Chondrocyte (in vitro differentiated cells): ENCODE results near the gene GAS2L3. TPM values are rescaled to one million over a fixed set of nuclear protein-coding genes. Genes with fewer than 3 reads are reported as not detected.
"Not testable (repeated sequence)": the region's sequence is repeated elsewhere in the genome, so short reads cannot be mapped to it uniquely, and the experiment has no call there.

ENCODE experiments used
- DNase-seq: peaks from one replicate; pipeline ENCODE4 v3.0.0; 2021; ENCODE audit warnings: mixed read lengths, low spot score
- H3K27ac Mint-ChIP-seq: one replicate; pipeline ENCODE4 v1.8.0; 2021; ENCODE audit warnings: mild to moderate bottlenecking, moderate library complexity, mixed read lengths; ENCODE audit not compliant: unreplicated experiment
- H3K27me3 Mint-ChIP-seq: 2 replicates; pipeline ENCODE4 v1.8.0; 2021; ENCODE audit warnings: low read depth, mixed read lengths
- H3K36me3 Mint-ChIP-seq: 2 replicates; pipeline ENCODE4 v1.8.0; 2021; ENCODE audit warnings: low read depth, mixed read lengths
- H3K4me1 Mint-ChIP-seq: 2 replicates; pipeline ENCODE4 v1.8.0; 2021; ENCODE audit warnings: low read depth, mild to moderate bottlenecking, mixed read lengths
- H3K4me3 Mint-ChIP-seq: one replicate; pipeline ENCODE4 v1.8.0; 2021; ENCODE audit warnings: mild to moderate bottlenecking, moderate library complexity, mixed read lengths; ENCODE audit not compliant: unreplicated experiment
- H3K9me3 Mint-ChIP-seq: 2 replicates; pipeline ENCODE4 v1.8.0; 2021; ENCODE audit warnings: low read depth, mixed read lengths
- total RNA-seq: library from RNA; stranded (reverse); gene quantifications from 3 replicates; pipeline ENCODE4 v1.2.1, GENCODE V29; 2021
- TF ChIP-seq, protein P1 (sequence below): fragments of 200-600 bp; sonication (generic); IDR thresholded peaks from 2 replicates; pipeline ENCODE4 v1.5.0; 2021; ENCODE audit warnings: antibody characterized with exemption, mild to moderate bottlenecking, moderate library complexity

GAS2L3 gene
- total RNA-seq, 1 donor from 2014 or later = 6.3 TPM

DNA sequence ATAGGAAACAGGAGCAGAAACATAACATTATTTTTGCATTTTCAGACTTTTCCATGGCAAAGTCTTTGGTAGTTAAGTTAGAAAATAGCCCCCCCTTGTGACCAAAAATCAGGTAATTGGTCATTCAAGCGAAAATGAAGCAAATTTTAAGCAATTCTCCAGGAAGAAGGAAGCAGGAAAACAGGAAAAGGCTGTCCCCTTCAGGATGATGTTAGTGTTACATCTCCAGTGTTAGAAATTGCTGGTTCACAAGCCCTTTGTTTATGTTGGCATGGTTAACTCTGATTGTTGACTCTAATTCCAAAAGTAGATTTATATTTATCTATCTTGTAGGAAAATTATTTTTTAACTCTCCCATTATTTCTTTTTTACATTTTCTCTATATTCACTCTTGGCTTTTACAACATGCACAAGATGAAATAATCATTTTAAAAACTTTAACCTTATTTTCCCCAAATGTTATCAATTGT lies 18.8 kb upstream of the GAS2L3 start:
- DNase-seq = no peak
- Mint-ChIP-seq H3K27ac (no peak overlapping the region), H3K9me3 (no peaks in the 10 kb centered on the region), H3K36me3 (no peaks in the 10 kb centered on the region), H3K27me3 (peaks cover 13% of the 10 kb centered on the region), H3K4me1 (no peaks in the 10 kb centered on the region), H3K4me3 (no peak overlapping the region)
- TF ChIP-seq, protein P1, sequence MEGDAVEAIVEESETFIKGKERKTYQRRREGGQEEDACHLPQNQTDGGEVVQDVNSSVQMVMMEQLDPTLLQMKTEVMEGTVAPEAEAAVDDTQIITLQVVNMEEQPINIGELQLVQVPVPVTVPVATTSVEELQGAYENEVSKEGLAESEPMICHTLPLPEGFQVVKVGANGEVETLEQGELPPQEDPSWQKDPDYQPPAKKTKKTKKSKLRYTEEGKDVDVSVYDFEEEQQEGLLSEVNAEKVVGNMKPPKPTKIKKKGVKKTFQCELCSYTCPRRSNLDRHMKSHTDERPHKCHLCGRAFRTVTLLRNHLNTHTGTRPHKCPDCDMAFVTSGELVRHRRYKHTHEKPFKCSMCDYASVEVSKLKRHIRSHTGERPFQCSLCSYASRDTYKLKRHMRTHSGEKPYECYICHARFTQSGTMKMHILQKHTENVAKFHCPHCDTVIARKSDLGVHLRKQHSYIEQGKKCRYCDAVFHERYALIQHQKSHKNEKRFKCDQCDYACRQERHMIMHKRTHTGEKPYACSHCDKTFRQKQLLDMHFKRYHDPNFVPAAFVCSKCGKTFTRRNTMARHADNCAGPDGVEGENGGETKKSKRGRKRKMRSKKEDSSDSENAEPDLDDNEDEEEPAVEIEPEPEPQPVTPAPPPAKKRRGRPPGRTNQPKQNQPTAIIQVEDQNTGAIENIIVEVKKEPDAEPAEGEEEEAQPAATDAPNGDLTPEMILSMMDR = peak; percentile 98

DNA sequence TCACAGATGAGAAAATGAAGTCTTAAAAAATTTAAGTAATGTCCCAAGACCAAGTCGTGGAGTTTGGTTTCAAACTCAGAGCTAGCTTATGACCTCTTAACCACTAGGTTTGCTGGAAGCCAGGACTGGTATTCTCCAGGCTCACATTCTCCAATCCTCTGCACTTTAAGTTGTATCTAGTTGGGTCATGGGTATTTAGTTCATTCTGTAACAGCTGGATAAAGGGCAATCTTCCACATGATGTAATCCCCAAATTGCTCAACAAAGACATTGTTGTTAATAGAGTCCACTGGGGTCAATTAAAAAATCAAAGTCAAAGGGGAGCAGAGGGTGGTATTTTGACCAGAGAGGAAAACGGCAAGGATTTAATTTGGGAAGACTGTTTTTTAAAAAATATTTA lies 17.8 kb upstream of the GAS2L3 start:
- peaks cover 14% of the 10 kb centered on the region for H3K27me3 Mint-ChIP-seq
- no peak overlapping the region for H3K27ac Mint-ChIP-seq
- no peak for DNase-seq
- H3K9me3 Mint-ChIP-seq = no peaks in the 10 kb centered on the region
- no peak overlapping the region for H3K4me3 Mint-ChIP-seq
- TF ChIP-seq, protein P1 = no peak
- H3K4me1 Mint-ChIP-seq = no peaks in the 10 kb centered on the region
- H3K36me3 Mint-ChIP-seq = peaks cover 2% of the 10 kb centered on the region

- no peaks in the 10 kb centered on the region for H3K9me3 Mint-ChIP-seq
- TF ChIP-seq, protein P1 = no peak
Measured at GRCh38 chr12:100557357-100557756, 16.1 kb upstream of the GAS2L3 start.

DNA sequence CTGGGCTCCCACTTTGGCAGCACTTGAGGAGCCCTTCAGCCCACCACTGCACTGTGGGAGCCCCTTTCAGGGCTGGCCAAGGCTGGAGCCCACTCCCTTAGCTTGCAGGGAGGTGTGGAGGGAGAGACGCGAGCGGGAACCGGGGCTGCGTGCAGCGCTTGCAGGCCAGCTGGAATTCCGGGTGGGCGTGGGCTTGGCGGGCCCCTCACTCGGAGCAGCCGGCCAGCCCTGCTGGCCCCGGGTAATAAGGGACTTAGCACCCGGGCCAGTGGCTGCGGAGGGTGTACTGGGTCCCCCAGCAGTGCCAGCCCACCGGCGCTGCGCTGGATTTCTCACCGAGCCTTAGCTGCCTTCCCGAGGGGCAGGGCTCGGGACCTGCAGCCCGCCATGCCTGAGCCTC lies 14.2 kb upstream of the GAS2L3 start:
- H3K27me3 Mint-ChIP-seq = peaks cover 22% of the 10 kb centered on the region
- not testable (repeated sequence) for H3K4me1 Mint-ChIP-seq, H3K9me3 Mint-ChIP-seq, DNase-seq, H3K27ac Mint-ChIP-seq, H3K36me3 Mint-ChIP-seq, H3K4me3 Mint-ChIP-seq

More at GRCh38 chr12:100557357-100557756, 16.1 kb upstream of the GAS2L3 start:
- DNase-seq = no peak
- H3K27me3 Mint-ChIP-seq = peaks cover 12% of the 10 kb centered on the region
- no peaks in the 10 kb centered on the region for H3K4me1 Mint-ChIP-seq
- H3K4me3 Mint-ChIP-seq = no peak overlapping the region
- H3K36me3 Mint-ChIP-seq = peaks cover 3% of the 10 kb centered on the region
- no peak overlapping the region for H3K27ac Mint-ChIP-seq

GRCh38 chr12:100564090-100564489 lies 9.4 kb upstream of the GAS2L3 start:
- DNase-seq = no peak
- H3K27me3 Mint-ChIP-seq = peaks cover 44% of the 10 kb centered on the region
- no peak overlapping the region for H3K4me3 Mint-ChIP-seq
- peaks cover 6% of the 10 kb centered on the region for H3K4me1 Mint-ChIP-seq
- TF ChIP-seq, protein P1 = no peak
- H3K36me3 Mint-ChIP-seq = peaks cover 3% of the 10 kb centered on the region
- no peak overlapping the region for H3K27ac Mint-ChIP-seq
- no peaks in the 10 kb centered on the region for H3K9me3 Mint-ChIP-seq

DNA sequence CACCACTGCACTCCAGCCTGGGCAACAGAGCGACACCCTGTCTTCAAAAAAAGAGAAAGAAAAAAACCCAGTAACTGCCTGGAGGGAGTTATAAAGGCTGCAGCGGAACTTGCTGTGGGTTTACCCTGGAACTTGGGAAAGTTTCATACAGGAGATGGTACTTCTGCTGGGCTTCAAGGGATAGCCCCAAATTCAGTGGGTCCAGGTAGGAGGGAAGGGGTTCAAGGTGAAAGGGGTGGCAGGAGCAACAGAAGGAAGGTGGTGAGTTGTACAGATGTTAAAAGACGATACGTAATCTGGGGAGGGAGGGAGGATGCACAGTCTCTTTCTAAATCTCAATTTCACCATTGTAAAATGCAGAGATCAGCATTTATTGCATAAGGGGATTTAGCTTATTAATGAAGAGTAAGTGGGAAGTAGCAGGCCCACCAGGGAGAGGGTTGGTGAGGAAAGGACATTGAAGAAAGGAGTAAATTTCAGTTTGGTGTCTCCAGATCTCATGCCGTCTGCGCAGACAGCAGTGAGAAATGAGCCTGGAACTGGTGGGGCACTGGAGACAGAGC lies 8.5 kb upstream of the GAS2L3 start:
- Mint-ChIP-seq H3K27ac (no peak overlapping the region), H3K4me1 (peaks cover 6% of the 10 kb centered on the region), H3K4me3 (no peak overlapping the region), H3K27me3 (peaks cover 44% of the 10 kb centered on the region), H3K9me3 (no peaks in the 10 kb centered on the region), H3K36me3 (peaks cover 3% of the 10 kb centered on the region)
- TF ChIP-seq, protein P1 = no peak
- DNase-seq = no peak
